IMR-90 (cell line): ENCODE measurements around the gene CDKAL1. TPM values are rescaled to one million over a fixed set of nuclear protein-coding genes. Genes with fewer than 3 reads are reported as not detected.

ENCODE experiments used
- ATAC-seq: fragments of 200-7000 bp; cut with Tn5 transposase; 2 replicates; pipeline ENCODE4 v1.9.1; 2020; ENCODE audit warnings: low read depth, mild to moderate bottlenecking, moderate library complexity
- BruUV-seq: library from RNA; stranded (reverse); fragments of 400-500 nt; replicated peaks from 2 replicates; lab custom pipeline; 2021; lab: Mats Ljungman, UMichigan
- CTCF ChIA-PET: fragments of 300-600 bp; formaldehyde crosslinking; extraction: SDS; loops from one replicate; lab custom pipeline; 2021; ENCODE audit warnings: antibody characterized with exemption; lab: Yijun Ruan, JAX
- POLR2A ChIA-PET: fragments of 300-600 bp; sonication (Branson Sonifier 250); formaldehyde crosslinking; loops from one replicate; lab custom pipeline; 2022; ENCODE audit warnings: antibody characterized with exemption; ENCODE audit not compliant: unreplicated experiment; lab: Charles Lee
- DNase-seq: peaks from one replicate; pipeline ENCODE4 v3.0.0; 2013
- H2AFZ ChIP-seq: replicated peaks from 2 replicates; pipeline ENCODE3; 2013; ENCODE audit warnings: low read length, mild to moderate bottlenecking; ENCODE audit not compliant: poor library complexity
- H2AK5ac ChIP-seq: 2 replicates; pipeline ENCODE4 v1.6.1; 2013; ENCODE audit warnings: low read depth, low read length, inconsistent platforms
- H2AK9ac ChIP-seq: replicated peaks from 2 replicates; pipeline ENCODE3; 2013; ENCODE audit warnings: mild to moderate bottlenecking, low read depth, low read length, moderate library complexity; ENCODE audit not compliant: poor library complexity
- H2BK120ac ChIP-seq: 2 replicates; pipeline ENCODE4 v1.6.1; 2013; ENCODE audit warnings: low read depth, low read length, inconsistent platforms
- H2BK15ac ChIP-seq: 3 replicates; pipeline ENCODE4 v1.6.1; 2013; ENCODE audit warnings: low read depth, low read length, inconsistent platforms
- H2BK20ac ChIP-seq: 2 replicates; pipeline ENCODE4 v1.6.1; 2013; ENCODE audit warnings: low read depth, mild to moderate bottlenecking, inconsistent platforms, low read length, moderate library complexity
- H2BK5ac ChIP-seq: 2 replicates; pipeline ENCODE4 v1.6.1; 2013; ENCODE audit warnings: mild to moderate bottlenecking, low read depth, low read length, inconsistent platforms; ENCODE audit not compliant: poor library complexity, severe bottlenecking
- H3K14ac ChIP-seq: replicated peaks from 2 replicates; pipeline ENCODE4 v1.6.1; 2013; ENCODE audit warnings: low read depth, low read length, inconsistent platforms
- H3K18ac ChIP-seq: 2 replicates; pipeline ENCODE4 v1.6.1; 2013; ENCODE audit warnings: low read depth, low read length, control low read depth
- H3K23ac ChIP-seq: 2 replicates; pipeline ENCODE4 v1.6.1; 2013; ENCODE audit warnings: low read depth, low read length, inconsistent platforms
- H3K27ac ChIP-seq: 2 replicates; pipeline ENCODE4 v1.5.1; 2013; ENCODE audit warnings: mild to moderate bottlenecking, control low read depth, low read length; ENCODE audit not compliant: insufficient read depth
- H3K27me3 ChIP-seq: 2 replicates; pipeline ENCODE4 v1.6.1; 2013; ENCODE audit warnings: low read length; ENCODE audit not compliant: control insufficient read depth, insufficient read depth
- H3K36me3 ChIP-seq: 2 replicates; pipeline ENCODE4 v1.6.1; 2013; ENCODE audit warnings: low read length, mixed read lengths; ENCODE audit not compliant: control insufficient read depth, insufficient read depth
- H3K4ac ChIP-seq: 2 replicates; pipeline ENCODE4 v1.6.1; 2013; ENCODE audit warnings: low read depth, low read length, inconsistent platforms
- H3K4me1 ChIP-seq: 2 replicates; pipeline ENCODE4 v1.6.1; 2013; ENCODE audit warnings: low read length, mixed read lengths; ENCODE audit not compliant: control insufficient read depth, insufficient read depth
- H3K4me2 ChIP-seq: 2 replicates; pipeline ENCODE4 v1.6.1; 2013; ENCODE audit warnings: low read depth, mild to moderate bottlenecking, control low read depth, low read length, moderate library complexity
- H3K4me3 ChIP-seq: 2 replicates; pipeline ENCODE4 v1.5.1; 2013; ENCODE audit warnings: low read depth, mild to moderate bottlenecking, control low read depth, low read length, moderate library complexity; ENCODE audit not compliant: insufficient read depth
- H3K56ac ChIP-seq: 2 replicates; pipeline ENCODE4 v1.6.1; 2013; ENCODE audit warnings: low read length, inconsistent platforms; ENCODE audit not compliant: insufficient read depth; ENCODE audit errors: extremely low read depth
- H3K79me1 ChIP-seq, 2 experiments: 2 replicates each; pipeline ENCODE4 v1.6.1; 2013; ENCODE audit warnings: low read length in 2 of 2, inconsistent platforms in 1 of 2, low read depth in 1 of 2
- H3K9ac ChIP-seq: 2 replicates; pipeline ENCODE4 v1.6.1; 2013; ENCODE audit warnings: low read depth, low read length, control low read depth
- H3K9me1 ChIP-seq: 2 replicates; pipeline ENCODE4 v1.6.1; 2013; ENCODE audit warnings: low read length, inconsistent platforms; ENCODE audit not compliant: insufficient read depth
- H3K9me3 ChIP-seq: 2 replicates; pipeline ENCODE4 v1.6.1; 2013; ENCODE audit warnings: low read length; ENCODE audit not compliant: control insufficient read depth, insufficient read depth
- H4K20me1 ChIP-seq: 2 replicates; pipeline ENCODE4 v1.6.1; 2013; ENCODE audit warnings: low read length, inconsistent platforms; ENCODE audit not compliant: insufficient read depth
- H4K5ac ChIP-seq: 2 replicates; pipeline ENCODE4 v1.6.1; 2013; ENCODE audit warnings: mild to moderate bottlenecking, low read depth, low read length, control low read depth
- H4K8ac ChIP-seq, 2 experiments: 2 replicates each; pipeline ENCODE4 v1.6.1; 2013; ENCODE audit warnings: low read depth in 2 of 2, low read length in 2 of 2, control low read depth in 1 of 2, inconsistent platforms in 1 of 2
- H4K91ac ChIP-seq: 2 replicates; pipeline ENCODE4 v1.6.1; 2013; ENCODE audit warnings: low read depth, low read length, inconsistent platforms; ENCODE audit not compliant: insufficient read depth
- FOS ChIP-seq: fragments of 150-350 bp; IDR thresholded peaks from 2 replicates; pipeline ENCODE4 v1.6.1; 2016; ENCODE audit warnings: low read depth, low read length
- MAFK ChIP-seq: IDR thresholded peaks from 2 replicates; pipeline ENCODE4 v1.6.1; 2012; ENCODE audit warnings: low read depth, low read length, improper control_type of control experiment
- POLR2A ChIP-seq: IDR thresholded peaks from 2 replicates; pipeline ENCODE4 v1.6.1; 2012; ENCODE audit warnings: mild to moderate bottlenecking, low read depth, low read length
- RAD21 ChIP-seq: IDR thresholded peaks from 2 replicates; pipeline ENCODE4 v1.6.1; 2012; ENCODE audit warnings: low read length, improper control_type of control experiment
- WGBS, 2 experiments: methylation state at CpG; one replicate each; pipeline versions ENCODE4 v1.1.5 to v1.1.7; 2013; ENCODE audit warnings: missing lambda C conversion rate in 2 of 2; ENCODE audit not compliant: insufficient read length in 1 of 2; ENCODE audit errors: extremely low coverage in 2 of 2; 5-methylcytosine and 5-hydroxymethylcytosine counted together
- dilution Hi-C: fragments of 300-500 bp; cut with HindIII; formaldehyde crosslinking; loops from one replicate; pipeline ENCODE4 v1.14.3; 2018; ENCODE audit warnings: low sequenced_read_pairs; ENCODE audit not compliant: unreplicated experiment
- in situ Hi-C: fragments of 300-500 bp; cut with MboI; formaldehyde crosslinking; loops from 3 replicates; pipeline ENCODE4 v1.14.3; 2019; ENCODE audit warnings: low sequenced_read_pairs, inconsistent platforms, mixed read lengths
- intact Hi-C: fragments of 100-400 bp; cut with micrococcal nuclease; formaldehyde crosslinking; loops from 2 replicates; pipeline ENCODE4 v1.10.0; 2022
- polyA plus RNA-seq, 3 experiments: library from polyadenylated mRNA; depleted of rRNA; stranded (reverse); fragments of >200 nt; gene quantifications; 2 replicates each; pipeline ENCODE4 v1.2.3, GENCODE V29; 2012; ENCODE audit warnings: low replicate concordance in 1 of 3
- total RNA-seq: library from RNA; depleted of rRNA; stranded (reverse); fragments of >200 nt; gene quantifications from 2 replicates; pipeline ENCODE4 v1.2.3, GENCODE V29; 2012
- TF ChIP-seq, protein P1 (sequence below): fragments of 150-350 bp; IDR thresholded peaks from 2 replicates; pipeline ENCODE4 v1.6.1; 2017; ENCODE audit warnings: mild to moderate bottlenecking, antibody characterized with exemption, low read length, low read depth

The CDKAL1 gene
- total and polyA plus RNA-seq, 2 of the 4 experiments (the other 2 are of a cell fraction) = 3.7 to 13.1 TPM

DNA sequence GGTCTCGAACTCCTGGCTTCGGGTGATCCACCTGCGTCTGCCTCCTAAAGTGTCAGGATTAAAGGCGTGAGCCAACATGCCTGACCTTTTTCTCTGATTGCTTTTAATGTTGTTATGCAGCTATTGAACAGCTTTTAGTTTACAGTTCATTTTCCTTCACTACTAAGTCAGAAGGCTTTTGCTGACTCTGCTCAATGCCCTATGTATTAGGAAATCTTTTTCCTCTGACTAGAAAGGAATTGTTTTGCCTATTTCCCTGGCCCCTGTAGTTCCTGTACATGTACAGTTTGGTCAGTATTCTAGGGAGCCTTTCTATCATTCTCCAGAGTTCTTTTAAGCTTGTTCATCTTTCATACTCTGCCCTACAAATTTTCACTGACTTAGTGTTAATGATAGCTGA lies 280.2 kb downstream of the CDKAL1 start:
- Histone ChIP-seq H3K4me1 (peaks cover 10% of the 10 kb centered on the region), H2AK5ac (no peak overlapping the region), H2BK15ac (no peak overlapping the region), H3K18ac (no peak overlapping the region), H3K56ac (no peak overlapping the region), H2BK5ac (no peak overlapping the region), H3K9me3 (no peaks in the 10 kb centered on the region), H3K14ac (no peak overlapping the region), H2BK20ac (no peak overlapping the region), H3K4ac (no peak overlapping the region), H3K4me3 (no peak overlapping the region), H2AFZ (no peak overlapping the region), H3K9ac (no peak overlapping the region), H4K20me1 (no peaks in the 10 kb centered on the region), H4K91ac (no peak overlapping the region), H3K9me1 (peaks cover 3% of the 10 kb centered on the region), H3K27ac (no peak overlapping the region), H3K23ac (no peak overlapping the region), H3K27me3 (no peaks in the 10 kb centered on the region), H2BK120ac (no peak overlapping the region), H3K36me3 (no peaks in the 10 kb centered on the region), H3K4me2 (no peak overlapping the region), H3K79me1 (peaks cover 5 to 6% of the 10 kb centered on the region in 2 experiments; a peak in 3 of 4 replicates), H2AK9ac (no peak overlapping the region), H4K8ac (no peak overlapping the region), H4K5ac (0 out of 2 replicates have a peak overlapping the region, but pooled peaks have one; percentile 4)
- intact Hi-C loops (loop anchor here (5.0 kb wide), 2 partner anchors 412 to 773 kb away; partner anchors contain the start of gene E2F3), in situ Hi-C loops (no loop called here), dilution Hi-C loops (no loop called here)
- ATAC-seq (no peak), DNase-seq (no peak)
- CTCF ChIA-PET = interaction anchor here (0.5 kb wide), 1 partner anchor 57 kb away, joined by 3 read pairs; no protein-coding TSS in a partner anchor
- BruUV-seq = no TSS peak
- WGBS, 2 experiments = no CpG with 5 or more reads among the region's 4 CpGs
- POLR2A ChIA-PET = no interaction called here
- TF ChIP-seq, protein P1, sequence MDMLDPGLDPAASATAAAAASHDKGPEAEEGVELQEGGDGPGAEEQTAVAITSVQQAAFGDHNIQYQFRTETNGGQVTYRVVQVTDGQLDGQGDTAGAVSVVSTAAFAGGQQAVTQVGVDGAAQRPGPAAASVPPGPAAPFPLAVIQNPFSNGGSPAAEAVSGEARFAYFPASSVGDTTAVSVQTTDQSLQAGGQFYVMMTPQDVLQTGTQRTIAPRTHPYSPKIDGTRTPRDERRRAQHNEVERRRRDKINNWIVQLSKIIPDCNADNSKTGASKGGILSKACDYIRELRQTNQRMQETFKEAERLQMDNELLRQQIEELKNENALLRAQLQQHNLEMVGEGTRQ = no peak
- TF ChIP-seq RAD21 = no peak
- TF ChIP-seq MAFK = peak; percentile 70
- no peak for TF ChIP-seq POLR2A
- no peak for TF ChIP-seq FOS
